Measurements from ENCODE around the gene ADGRB2. TPM values are rescaled to one million over a fixed set of nuclear protein-coding genes. Genes with fewer than 3 reads are reported as not detected.

ADGRB2 gene
- total RNA-seq, 4 donors from 2014 or later, result 0.82 to 5.1 (median 3.9) TPM

DNA sequence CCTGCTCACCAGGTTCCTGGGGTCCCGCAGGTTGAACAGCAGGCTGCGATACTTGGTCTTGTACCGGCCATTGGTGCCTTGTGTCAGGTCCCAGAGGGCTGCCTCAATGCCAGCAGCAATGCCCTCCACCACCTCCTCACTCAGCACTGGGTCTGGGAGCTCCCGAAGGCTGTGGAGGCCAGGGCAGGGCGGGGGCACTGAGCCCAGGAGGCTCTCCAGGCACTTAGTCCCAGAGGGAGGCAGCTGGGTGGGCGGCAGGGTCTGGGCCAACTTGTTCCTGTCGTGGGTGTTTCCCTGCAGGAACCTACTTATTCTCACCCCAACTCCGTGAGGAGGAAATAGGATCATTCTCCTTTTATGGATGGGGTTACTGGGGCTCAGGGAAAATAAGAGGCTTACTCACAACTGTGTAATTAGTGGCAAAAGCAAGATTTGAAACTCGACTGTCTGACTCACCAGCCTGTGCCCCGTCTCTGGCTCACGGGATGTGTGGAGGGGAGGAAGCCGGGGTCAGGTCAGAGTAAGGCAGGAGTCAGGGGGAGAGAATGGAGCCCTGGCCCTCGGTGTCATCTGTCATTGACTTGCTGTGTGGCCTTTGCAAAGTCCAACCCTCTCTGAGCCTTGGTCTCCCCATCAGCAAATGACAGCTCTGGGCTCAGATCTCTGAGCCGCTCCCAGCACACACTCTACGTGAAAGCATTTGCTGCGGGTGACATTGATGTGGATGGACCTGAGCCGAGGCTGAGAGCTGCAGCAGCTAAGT lies 34.5 kb upstream of the ADGRB2 start:
- TF ChIP-seq, protein P1, sequence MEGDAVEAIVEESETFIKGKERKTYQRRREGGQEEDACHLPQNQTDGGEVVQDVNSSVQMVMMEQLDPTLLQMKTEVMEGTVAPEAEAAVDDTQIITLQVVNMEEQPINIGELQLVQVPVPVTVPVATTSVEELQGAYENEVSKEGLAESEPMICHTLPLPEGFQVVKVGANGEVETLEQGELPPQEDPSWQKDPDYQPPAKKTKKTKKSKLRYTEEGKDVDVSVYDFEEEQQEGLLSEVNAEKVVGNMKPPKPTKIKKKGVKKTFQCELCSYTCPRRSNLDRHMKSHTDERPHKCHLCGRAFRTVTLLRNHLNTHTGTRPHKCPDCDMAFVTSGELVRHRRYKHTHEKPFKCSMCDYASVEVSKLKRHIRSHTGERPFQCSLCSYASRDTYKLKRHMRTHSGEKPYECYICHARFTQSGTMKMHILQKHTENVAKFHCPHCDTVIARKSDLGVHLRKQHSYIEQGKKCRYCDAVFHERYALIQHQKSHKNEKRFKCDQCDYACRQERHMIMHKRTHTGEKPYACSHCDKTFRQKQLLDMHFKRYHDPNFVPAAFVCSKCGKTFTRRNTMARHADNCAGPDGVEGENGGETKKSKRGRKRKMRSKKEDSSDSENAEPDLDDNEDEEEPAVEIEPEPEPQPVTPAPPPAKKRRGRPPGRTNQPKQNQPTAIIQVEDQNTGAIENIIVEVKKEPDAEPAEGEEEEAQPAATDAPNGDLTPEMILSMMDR (IDR thresholded peaks at IDR 0.05; ENCODE audit: low read depth), result no peak

DNA sequence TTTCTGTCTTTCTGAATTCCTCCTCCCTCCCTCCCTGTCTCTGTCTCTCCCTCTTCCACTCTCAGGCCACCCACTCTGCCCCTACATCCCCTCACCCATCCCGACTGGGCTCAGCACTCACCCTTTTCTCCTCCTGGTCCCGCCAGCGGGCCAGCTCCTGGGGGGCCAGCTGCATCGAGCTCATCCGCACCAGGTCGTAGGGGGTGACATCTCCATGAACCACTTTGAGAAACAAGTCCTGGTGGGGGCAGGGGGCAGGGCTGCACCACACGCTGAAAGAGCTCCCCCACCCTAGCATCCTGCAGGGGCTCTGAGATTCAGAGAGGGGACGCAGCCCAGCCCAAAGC lies 33.9 kb upstream of the ADGRB2 start:
- TF ChIP-seq, protein P1 (IDR thresholded peaks at IDR 0.05; ENCODE audit: low read depth), result no peak

DNA sequence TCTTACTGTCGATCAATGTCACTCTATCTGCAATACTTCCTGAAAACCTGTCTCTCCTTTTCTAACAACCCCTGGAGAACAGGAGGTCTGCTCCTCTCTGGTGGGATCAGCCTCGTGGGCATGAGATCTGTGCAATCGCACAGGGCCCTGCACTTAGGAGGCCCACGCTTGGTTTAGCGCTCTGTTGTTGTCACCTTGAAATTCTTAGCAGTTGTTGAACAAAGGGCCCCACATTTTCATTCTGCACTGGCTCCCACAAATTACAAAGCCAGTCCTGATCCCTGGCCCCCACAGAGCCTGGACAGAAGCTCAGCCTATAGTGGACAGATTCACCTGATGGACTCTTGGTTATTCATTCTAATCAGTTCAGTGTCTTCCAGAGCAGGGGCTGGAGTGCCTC lies 33.1 kb upstream of the ADGRB2 start:
- TF ChIP-seq, protein P1 (IDR thresholded peaks at IDR 0.05; ENCODE audit: low read depth), result no peak

DNA sequence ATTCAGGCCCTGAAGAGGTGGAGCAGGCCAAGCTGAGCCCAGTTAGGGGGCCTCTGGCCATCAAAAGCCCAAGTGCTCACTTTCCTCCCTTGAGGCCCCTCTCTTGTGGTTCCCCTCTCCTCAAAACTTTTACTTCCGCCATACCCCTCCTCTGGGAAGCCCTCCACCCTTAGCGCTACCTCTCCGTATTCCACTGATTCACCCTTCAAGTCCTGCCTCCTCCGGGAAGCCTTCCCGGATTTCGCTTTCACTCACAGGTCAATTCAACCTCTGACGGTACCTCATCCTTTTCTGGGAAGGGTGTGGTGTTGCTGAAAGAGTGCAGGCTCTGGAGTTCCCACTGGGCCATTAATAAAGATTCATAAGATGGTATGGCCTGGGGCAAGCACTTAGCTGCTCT lies 32.6 kb upstream of the ADGRB2 start:
- TF ChIP-seq, protein P1 (IDR thresholded peaks at IDR 0.05; ENCODE audit: low read depth), result no peak

DNA sequence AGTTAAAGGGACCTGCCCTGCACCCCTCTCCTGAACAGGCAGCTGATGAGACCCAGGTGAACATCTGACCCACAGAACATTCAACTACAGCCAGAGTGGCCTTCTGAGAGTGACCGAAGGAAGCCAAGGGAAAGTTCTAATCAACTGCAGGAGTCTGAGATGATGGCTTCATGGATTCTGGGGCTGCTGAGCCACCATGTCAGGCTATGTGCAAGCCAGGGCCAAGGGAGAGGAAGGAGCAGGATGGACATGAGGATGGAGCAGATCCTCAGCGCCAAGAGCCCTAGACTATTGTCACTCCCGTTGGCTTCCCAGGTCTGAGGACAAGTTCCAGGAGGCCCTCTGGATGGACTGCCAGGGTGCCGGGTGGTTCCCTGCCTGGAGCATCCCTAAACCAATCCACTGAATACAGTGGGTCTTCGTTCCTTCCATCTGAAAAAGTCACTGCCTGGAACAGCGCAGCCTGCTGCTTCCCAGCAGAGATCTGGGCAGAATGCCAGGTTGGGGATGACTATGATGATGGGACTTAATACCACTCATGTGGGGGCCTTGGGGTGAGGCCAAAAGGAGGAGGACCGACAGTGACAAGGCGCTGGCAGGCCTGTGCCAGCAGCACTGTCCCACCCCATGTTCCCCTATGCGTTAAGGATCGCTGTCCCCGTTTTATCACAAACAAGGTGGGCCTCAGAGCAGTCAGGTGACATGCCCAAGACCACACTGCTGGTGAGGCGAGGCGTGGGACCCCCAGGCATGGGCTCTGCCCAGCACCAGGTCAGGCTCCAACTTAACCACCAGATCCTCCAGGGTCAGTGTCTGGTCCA lies 31.9 kb upstream of the ADGRB2 start:
- TF ChIP-seq, protein P1 (IDR thresholded peaks at IDR 0.05; ENCODE audit: low read depth), result no peak

DNA sequence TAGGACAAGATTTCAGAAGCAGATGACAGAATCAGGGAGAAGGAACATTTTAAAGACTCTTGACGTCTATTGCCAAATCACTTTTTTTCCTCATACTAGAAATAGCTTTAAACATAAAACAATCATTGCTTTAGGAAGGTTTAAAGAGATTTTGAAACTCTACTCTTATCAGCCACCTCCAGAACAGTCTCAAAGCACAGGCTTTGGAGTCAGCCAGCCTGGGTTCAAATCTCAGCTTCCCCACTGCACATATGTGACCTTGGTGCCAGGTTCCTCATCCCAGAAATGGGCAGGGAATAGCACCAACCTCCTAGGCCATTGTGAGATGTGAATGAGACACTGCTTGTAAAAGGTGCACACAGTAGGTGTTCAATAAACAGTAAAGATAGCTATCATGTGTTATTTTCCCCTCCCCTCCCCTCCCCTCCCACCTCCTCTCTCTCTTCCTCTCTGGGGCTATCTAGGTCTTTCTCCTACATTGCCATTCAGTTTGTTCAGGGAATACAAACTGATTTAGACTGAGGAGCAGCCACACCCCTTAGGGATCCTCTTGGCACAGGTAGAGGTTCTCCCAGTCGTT lies 31.0 kb upstream of the ADGRB2 start:
- TF ChIP-seq, protein P1 (IDR thresholded peaks at IDR 0.05; ENCODE audit: low read depth), result no peak
